GF-D8 (cell line): ENCODE results near the gene DEFB113.

ENCODE experiments used
- DNase-seq: peaks from one replicate; lab custom pipeline; 2025; lab: John Stamatoyannopoulos, UW

DEFB113 gene

GRCh38 chr6:49935387-49935786, 34.0 kb downstream of the DEFB113 start:
- no peak for DNase-seq

GRCh38 chr6:49934770-49935169, 34.7 kb downstream of the DEFB113 start:
- DNase-seq: no peak

GRCh38 chr6:49933526-49933925, 35.9 kb downstream of the DEFB113 start:
- no peak for DNase-seq

- no peak for DNase-seq
Observed at GRCh38 chr6:49929340-49929739, 40.1 kb downstream of the DEFB113 start.

GRCh38 chr6:49923826-49924225, 45.6 kb downstream of the DEFB113 start:
- DNase-seq: no peak

GRCh38 chr6:49919935-49920644, 49.3 kb downstream of the DEFB113 start:
- no peak for DNase-seq

GRCh38 chr6:49919261-49919660, 50.2 kb downstream of the DEFB113 start:
- no peak for DNase-seq

- no peak for DNase-seq
Observed at GRCh38 chr6:49918787-49919186, 50.6 kb downstream of the DEFB113 start.
